HG02759 (cell line): Measurements from ENCODE around the gene SLX1A.
"Not testable (repeated sequence)": the region's sequence is repeated elsewhere in the genome, so short reads cannot be mapped to it uniquely, and the experiment has no call there.

Experiments
- ATAC-seq: cut with Tn5 transposase; IDR thresholded peaks from one replicate; pipeline ENCODE4 v1.9.1; 2021; ENCODE audit warnings: mild to moderate bottlenecking, moderate library complexity; ENCODE audit not compliant: unreplicated experiment

The SLX1A gene

DNA sequence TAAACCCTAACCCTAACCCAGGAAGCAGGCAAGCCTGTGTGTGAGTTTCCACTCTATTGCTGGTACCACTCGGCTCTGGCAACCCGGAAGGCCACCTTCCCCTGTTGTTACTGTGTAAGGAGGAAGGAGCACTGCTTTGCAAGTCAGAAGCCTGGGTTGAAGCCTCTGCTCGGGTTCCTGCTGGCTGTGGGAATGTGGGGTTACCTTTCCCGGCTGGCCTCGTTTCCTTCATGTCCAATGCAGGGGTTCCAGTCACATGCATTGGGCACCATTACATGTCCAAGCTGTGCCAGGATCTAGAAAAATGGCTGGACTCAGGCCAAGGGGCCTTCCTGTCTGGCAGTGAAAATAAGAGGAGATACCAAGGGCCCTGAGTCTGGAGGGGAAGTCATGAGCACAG is 23.4 kb downstream of the SLX1A start:
- not testable (repeated sequence) for ATAC-seq
